Activated CD8-positive, alpha-beta memory T cell treated with anti-CD3 and anti-CD28 coated beads, Interleukin-2, amount 50 U/mL, for 4 hours (primary cell): Measurements from ENCODE around the gene RFX2.
"Not testable (repeated sequence)": the region's sequence is repeated elsewhere in the genome, so short reads cannot be mapped to it uniquely, and the experiment has no call there.

Experiments
- DNase-seq: peaks from one replicate; pipeline ENCODE4 v3.0.0-alpha.2; 2020

RFX2 gene

GRCh38 chr19:5967994-5968430 is 142.3 kb downstream of the RFX2 start:
- peak; percentile 62 for DNase-seq

- no peak for DNase-seq
Measured at GRCh38 chr19:5967571-5967970, 142.7 kb downstream of the RFX2 start.

DNA sequence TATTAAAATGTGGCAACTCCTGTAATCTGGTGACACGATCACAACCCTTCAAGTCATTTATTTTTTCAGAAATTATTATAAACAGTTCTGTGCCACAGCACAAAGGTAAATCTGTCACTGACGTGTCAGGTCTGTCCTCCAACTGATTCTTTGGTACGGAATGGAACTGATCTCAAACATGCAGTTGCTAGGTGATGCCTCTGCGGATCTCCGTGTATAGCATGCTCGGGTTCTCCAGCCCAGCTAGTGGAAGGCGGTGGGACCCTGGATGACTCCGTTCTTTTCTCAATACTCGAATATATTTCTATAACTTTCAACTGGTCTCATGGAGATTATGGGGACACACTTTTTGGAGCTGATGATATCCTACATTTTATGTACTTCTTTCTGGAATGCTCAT is 143.4 kb downstream of the RFX2 start:
- no peak for DNase-seq

DNA sequence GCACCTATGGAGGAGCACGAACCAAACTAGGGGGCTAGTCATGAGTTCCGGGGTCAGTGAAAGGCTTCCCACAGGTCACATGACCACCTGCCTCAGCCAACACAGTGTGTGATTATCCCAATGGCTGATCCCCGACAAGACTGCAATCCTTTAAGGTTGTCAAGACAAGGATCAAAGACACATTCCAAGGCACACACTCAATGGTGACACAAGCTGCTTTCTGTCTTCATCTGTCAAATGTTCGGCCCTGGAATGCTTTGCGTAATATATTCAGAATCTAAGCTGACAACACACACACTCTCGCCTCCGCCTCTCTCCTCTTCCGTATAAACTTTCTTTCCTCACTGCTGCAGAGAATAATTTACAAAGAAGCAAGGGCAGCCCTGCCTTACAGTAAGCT is 144.1 kb downstream of the RFX2 start:
- DNase-seq: no peak

GRCh38 chr19:5964816-5965565 is 145.3 kb downstream of the RFX2 start:
- no peak for DNase-seq

GRCh38 chr19:5963855-5964254 is 146.4 kb downstream of the RFX2 start:
- DNase-seq: no peak

GRCh38 chr19:5963259-5963658 is 147.0 kb downstream of the RFX2 start:
- DNase-seq: not testable (repeated sequence)

DNA sequence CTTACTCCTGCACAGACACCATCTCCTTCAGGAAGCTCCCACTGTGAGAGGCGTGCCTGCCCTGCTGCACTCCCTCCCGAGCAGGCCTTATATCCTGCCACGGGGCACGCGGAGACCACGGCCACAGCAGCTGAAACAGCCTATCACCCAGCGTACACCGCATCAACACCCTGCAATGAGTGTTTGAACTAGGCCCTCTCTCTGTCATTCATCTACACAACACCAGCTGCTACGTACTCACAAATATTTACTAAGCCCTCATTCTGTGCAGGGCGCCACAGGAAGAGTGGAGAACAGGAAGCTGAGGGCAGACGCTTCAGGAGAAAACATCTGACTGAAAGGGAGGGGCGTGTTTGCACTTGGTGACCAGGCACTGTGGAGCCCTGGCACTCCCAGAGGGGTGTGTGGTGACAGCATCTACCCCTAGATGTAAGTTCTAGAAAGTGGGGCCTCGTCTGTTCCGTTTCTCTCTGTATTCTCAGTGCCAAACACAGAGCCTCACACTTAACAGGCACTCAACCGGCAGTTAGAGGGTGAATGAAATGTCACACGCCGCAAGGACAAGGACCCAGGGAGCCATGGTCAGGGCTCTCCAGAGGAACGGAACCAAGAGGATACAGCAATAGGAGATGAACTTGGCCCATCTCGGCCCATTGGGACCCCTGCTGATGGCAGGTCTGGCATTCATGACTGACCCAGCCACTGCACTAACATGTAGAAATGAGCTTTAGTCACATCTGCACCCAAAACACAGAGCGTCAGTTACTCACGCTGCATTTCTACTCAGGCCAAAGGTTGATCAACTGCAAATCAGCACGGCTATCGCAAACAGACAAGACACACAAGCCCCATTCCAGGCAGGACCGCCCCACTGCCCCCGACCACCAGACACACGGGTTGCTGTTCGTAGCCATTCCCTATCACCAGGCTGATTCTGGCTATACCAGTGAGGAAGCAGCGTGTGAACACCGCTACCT is 148.0 kb downstream of the RFX2 start:
- peak; percentile 54 for DNase-seq

DNA sequence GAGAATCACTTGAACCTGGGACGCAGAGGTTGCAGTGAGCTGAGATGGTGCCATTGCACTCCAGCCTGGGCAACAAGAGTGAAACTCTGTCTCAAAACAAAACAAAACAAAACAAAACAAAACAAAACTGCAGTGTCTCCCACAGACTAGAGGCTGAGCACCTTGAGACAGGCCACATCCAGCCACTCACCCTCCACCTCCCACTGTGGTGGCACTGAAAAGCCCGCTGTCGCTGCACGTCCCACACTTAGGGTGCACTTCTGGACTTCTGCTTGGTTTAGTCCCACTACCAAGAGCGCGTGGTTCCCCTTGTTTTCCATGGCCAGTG is 148.7 kb downstream of the RFX2 start:
- not testable (repeated sequence) for DNase-seq

DNA sequence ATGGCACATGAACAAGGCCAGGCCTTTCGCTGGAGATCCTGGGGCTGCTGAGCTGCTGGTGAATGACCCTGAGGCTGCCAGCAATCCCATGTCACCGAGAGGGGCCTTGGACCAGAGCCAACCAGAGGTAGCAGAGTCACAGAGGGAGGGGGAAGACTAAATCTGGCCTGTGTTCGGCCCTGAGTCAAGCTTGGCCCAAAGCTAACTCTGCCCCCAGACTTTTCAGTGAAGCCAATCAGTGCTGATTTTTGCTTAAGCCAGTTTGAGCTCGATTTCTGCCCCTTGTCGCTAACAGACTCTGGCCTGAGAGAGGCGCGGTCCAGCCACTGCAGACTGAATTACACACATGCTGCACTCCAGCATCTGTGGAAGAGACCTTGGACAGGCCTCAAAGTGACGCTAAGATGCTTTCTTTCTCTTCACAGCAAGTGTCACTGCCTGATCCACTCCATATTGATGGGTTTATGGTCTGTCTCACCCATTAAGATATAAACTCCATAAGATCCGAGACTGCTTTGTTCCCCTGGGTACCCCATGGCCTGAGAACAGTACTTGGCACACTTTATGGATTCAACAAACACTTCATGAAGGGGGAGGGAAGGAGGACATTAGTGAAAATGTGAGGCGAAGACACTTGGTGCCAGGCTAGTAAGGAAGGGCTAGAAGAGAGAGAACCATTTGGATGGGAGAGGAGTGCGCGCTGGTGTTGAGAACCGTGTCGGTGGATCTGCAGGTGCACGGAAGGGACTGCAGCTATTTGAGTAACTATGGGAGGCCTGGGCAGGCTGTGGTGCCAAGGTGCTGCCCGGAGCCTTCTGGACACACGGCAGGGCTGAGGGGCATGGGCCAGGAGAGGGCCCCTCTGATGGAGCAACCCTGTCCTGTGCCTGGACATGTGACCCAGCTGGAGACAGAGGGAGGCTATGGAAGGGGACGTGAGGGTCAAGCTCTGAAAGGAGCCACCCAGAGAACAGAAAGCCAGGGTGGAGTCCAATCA is 150.0 kb downstream of the RFX2 start:
- DNase-seq: no peak

GRCh38 chr19:5959260-5960004 is 150.9 kb downstream of the RFX2 start:
- DNase-seq: no peak

DNA sequence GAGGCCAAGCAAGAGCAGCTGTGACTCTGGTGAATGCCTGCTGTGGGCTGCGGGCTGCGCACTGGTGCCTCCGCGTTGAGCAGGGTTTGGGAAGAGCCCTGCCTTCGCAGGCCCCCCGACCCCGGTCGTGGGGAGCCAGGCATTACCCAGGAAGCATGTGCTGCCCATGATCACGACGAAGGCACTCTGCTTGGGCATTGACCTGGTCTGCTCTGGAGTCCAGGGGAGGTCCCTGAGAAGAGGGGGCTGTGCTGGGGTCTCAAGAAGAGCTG is 151.5 kb downstream of the RFX2 start:
- no peak for DNase-seq

DNA sequence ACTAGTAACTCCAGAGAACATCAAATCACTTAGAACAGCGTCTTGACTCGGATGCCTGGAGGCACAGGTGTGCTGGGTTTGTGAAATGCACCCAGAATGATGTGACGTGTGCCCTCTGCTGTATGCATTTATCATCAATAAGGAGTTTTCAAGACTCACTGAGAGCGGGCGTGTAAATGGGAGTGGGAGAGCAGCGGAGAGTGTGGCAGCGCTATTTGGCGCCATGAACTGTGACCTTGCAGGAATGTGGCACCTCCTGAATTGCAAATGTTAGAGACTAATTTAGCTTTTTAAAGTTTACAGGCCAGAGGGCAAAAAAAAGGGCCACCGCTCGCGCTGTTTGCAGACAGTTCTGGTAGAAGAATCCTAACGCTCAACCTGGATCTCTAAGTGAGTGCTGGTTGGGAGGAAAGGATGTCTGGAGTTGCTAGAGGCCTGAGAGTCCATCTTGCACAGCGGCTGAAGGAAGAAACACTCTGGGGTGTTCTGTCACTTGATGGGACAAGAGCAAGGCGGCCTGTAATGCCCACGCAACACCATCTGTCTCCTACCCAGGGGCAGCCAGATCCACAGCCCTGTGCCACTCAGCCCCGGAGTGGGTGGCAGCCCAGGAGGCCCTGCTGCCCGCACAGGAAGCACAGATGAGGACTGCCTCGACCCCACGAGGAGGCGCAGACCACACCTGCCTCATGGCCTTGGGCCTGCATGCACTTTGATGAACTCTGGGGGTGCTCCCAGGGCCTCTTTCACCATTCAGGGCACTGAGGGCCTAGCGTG is 152.0 kb downstream of the RFX2 start:
- DNase-seq: no peak

DNA sequence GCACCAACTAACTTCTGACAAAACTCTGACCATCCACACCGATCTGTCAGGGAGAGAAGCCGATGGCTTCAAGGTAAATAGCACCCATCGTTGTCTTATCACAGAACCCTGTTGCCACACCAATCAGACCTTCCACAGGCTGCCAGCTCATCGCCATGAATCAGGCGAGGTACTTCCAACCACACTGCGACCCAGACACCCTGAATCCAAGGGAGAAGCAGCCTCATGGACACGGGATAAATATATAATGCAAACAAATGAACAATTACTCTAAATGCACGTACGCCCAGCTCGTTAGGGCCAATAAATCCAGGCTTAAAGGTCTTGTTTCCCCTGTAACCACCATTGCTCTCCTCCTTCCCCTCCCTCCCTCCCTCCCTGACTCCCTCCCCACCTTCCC is 153.1 kb downstream of the RFX2 start:
- DNase-seq: no peak

DNA sequence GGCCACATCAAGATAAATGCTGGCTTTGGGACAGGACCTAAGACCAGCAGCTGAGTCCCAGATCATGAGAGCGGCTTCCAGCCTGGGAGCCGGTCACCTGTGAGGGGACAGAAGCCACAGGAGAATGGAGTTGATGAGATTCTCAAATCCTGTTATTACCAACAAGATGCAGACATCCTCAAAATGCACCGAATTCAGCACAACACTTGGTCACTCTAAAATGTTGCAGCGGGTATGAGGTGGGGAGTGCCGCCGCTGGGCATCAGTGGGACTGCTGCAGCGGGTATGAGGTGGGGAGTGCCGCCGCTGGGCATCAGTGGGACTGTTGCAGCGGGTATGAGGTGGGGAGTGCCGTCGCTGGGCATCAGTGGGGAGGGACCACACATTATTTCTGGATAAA is 153.6 kb downstream of the RFX2 start:
- DNase-seq: no peak

DNA sequence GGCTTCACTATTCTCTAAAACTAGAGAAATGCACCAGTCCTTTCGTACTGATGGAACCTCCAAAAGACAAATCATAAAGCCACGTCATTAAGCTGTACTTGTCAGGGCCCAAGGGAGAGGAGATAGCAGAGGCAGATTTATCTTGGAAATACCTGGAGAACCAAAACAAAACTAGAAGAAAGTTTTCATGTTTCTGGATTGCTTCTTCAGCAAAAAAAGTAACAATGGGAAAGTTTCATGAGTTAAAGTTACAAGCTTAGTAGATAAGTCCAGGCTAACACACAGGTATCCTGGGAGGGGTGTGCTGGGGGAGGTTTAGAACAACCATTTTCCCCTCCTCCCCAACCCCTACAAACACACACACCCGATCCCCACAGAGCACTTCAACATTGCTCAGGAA is 154.0 kb downstream of the RFX2 start:
- DNase-seq: no peak

GRCh38 chr19:5955636-5955935 is 154.7 kb downstream of the RFX2 start:
- no peak for DNase-seq

- DNase-seq: no peak
Measured at GRCh38 chr19:5954293-5954692, 156.0 kb downstream of the RFX2 start.

GRCh38 chr19:5953680-5954213 is 156.6 kb downstream of the RFX2 start:
- DNase-seq: peak; percentile 38

DNA sequence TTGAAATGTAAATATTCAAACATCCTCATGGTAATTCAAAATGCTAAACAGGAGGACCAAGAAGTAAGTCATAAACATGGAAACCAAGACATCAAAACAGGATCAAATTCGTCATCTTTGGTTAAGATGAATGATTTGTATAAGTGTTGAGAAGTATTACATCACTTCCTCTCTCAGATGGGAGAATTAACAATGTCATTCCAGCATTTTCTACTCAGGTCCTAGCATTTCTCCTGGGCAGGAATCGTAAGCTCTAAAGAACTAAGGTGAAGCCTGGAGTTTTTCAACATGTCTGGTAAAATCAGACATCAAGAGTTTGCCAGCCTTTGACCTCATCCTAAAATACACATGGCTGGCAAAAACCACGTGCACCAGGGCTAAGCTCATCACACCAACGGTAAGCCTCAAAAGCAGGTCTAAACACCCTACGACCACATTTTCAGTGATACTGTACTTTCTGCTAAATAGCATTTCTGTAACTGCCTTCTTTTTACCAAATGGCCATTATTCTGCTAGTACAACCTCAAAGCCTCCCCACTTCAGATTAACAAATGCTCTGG is 157.2 kb downstream of the RFX2 start:
- no peak for DNase-seq
